KMS-11 (cell line): ENCODE measurements around the gene DRC7.
"Not testable (repeated sequence)": the region's sequence is repeated elsewhere in the genome, so short reads cannot be mapped to it uniquely, and the experiment has no call there.

Experiments
- H2AFZ ChIP-seq: fragments of 200-600 bp; sonication (generic); 2 replicates; pipeline ENCODE4 v1.6.1; 2016; ENCODE audit warnings: antibody characterized with exemption, mixed run types, low read depth
- H3K27ac ChIP-seq: fragments of 200-600 bp; sonication (generic); 2 replicates; pipeline ENCODE4 v1.6.1; 2016; ENCODE audit warnings: mild to moderate bottlenecking, mixed run types
- H3K27me3 ChIP-seq: fragments of 200-600 bp; sonication (generic); 2 replicates; pipeline ENCODE4 v1.6.1; 2017; ENCODE audit warnings: mild to moderate bottlenecking, low read depth, mixed run types, moderate library complexity; ENCODE audit not compliant: insufficient read depth
- H3K36me3 ChIP-seq: fragments of 200-600 bp; sonication (generic); 2 replicates; pipeline ENCODE4 v1.6.1; 2017; ENCODE audit warnings: mild to moderate bottlenecking, mixed run types; ENCODE audit not compliant: insufficient read depth
- H3K4me1 ChIP-seq: fragments of 200-600 bp; sonication (generic); 2 replicates; pipeline ENCODE4 v1.6.1; 2016; ENCODE audit warnings: mild to moderate bottlenecking, low read depth, mixed run types; ENCODE audit not compliant: poor library complexity, severe bottlenecking
- H3K4me2 ChIP-seq: fragments of 200-600 bp; sonication (generic); 2 replicates; pipeline ENCODE4 v1.7.0; 2016; ENCODE audit warnings: mild to moderate bottlenecking, mixed run types
- H3K4me3 ChIP-seq: fragments of 200-600 bp; sonication (generic); IDR thresholded peaks from 2 replicates; pipeline ENCODE4 v1.6.1; 2017; ENCODE audit warnings: low read depth, low read length, mixed read lengths; ENCODE audit not compliant: insufficient read depth
- H3K79me2 ChIP-seq: fragments of 200-600 bp; sonication (generic); 2 replicates; pipeline ENCODE4 v1.6.1; 2016; ENCODE audit warnings: low read depth, mixed run types; ENCODE audit not compliant: insufficient read depth
- H3K9ac ChIP-seq: fragments of 200-600 bp; sonication (generic); 2 replicates; pipeline ENCODE4 v1.6.1; 2016; ENCODE audit warnings: mild to moderate bottlenecking, mixed run types
- H4K20me1 ChIP-seq: fragments of 200-600 bp; sonication (generic); 2 replicates; pipeline ENCODE4 v1.6.1; 2016; ENCODE audit warnings: mild to moderate bottlenecking, mixed run types; ENCODE audit not compliant: insufficient read depth
- TF ChIP-seq, protein P1 (sequence below): fragments of 200-600 bp; sonication (generic); conservative IDR thresholded peaks from 2 replicates; pipeline ENCODE4 v1.6.1; 2017; ENCODE audit warnings: low read depth, mild to moderate bottlenecking, antibody characterized with exemption, low read length, moderate library complexity, mixed read lengths

DRC7 gene

DNA sequence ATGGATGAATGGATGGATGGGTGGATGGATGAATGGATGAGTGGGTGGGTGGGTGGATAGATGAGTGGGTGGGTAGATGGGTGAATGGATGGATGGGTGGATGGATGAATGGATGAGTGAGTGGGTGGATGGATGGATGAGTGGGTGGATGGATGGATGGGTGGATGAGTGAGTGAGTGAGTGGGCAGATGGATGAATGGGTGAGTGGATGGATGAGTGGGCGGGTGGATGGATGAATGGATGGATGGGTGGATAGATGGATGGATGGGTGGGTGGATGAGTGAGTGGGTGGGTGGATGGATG is 34.5 kb downstream of the DRC7 start:
- Histone ChIP-seq H3K27me3 (no peaks in the 10 kb centered on the region), H2AFZ (no peak overlapping the region), H3K79me2 (no peaks in the 10 kb centered on the region), H3K4me3 (no peak overlapping the region), H3K4me2 (no peak overlapping the region), H3K4me1 (no peaks in the 10 kb centered on the region), H4K20me1 (no peaks in the 10 kb centered on the region), H3K36me3 (no peaks in the 10 kb centered on the region), H3K27ac (no peak overlapping the region), H3K9ac (no peak overlapping the region)
- TF ChIP-seq, protein P1, sequence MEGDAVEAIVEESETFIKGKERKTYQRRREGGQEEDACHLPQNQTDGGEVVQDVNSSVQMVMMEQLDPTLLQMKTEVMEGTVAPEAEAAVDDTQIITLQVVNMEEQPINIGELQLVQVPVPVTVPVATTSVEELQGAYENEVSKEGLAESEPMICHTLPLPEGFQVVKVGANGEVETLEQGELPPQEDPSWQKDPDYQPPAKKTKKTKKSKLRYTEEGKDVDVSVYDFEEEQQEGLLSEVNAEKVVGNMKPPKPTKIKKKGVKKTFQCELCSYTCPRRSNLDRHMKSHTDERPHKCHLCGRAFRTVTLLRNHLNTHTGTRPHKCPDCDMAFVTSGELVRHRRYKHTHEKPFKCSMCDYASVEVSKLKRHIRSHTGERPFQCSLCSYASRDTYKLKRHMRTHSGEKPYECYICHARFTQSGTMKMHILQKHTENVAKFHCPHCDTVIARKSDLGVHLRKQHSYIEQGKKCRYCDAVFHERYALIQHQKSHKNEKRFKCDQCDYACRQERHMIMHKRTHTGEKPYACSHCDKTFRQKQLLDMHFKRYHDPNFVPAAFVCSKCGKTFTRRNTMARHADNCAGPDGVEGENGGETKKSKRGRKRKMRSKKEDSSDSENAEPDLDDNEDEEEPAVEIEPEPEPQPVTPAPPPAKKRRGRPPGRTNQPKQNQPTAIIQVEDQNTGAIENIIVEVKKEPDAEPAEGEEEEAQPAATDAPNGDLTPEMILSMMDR, result no peak

DNA sequence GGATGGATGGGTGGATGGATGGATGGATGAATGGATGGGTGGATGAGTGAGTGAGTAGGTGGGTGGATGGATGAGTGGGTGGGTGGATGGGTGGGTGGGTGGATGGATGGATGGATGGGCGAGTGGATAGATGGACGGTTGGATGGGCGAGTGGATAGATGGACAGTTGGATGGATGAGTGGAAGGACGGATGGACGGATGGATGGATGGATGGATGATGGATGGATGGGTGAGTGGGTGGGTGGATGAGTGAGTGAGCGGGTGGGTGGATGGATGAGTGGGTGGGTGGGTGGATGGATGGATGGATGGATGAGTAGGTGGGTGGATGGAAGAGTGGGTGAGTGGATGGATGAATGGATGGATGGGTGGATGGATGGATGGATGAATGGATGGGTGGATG is 35.2 kb downstream of the DRC7 start:
- not testable (repeated sequence) for H3K27me3 ChIP-seq, H3K4me3 ChIP-seq, H4K20me1 ChIP-seq, H3K4me1 ChIP-seq, H2AFZ ChIP-seq, H3K4me2 ChIP-seq, H3K9ac ChIP-seq, H3K27ac ChIP-seq, H3K36me3 ChIP-seq, H3K79me2 ChIP-seq

DNA sequence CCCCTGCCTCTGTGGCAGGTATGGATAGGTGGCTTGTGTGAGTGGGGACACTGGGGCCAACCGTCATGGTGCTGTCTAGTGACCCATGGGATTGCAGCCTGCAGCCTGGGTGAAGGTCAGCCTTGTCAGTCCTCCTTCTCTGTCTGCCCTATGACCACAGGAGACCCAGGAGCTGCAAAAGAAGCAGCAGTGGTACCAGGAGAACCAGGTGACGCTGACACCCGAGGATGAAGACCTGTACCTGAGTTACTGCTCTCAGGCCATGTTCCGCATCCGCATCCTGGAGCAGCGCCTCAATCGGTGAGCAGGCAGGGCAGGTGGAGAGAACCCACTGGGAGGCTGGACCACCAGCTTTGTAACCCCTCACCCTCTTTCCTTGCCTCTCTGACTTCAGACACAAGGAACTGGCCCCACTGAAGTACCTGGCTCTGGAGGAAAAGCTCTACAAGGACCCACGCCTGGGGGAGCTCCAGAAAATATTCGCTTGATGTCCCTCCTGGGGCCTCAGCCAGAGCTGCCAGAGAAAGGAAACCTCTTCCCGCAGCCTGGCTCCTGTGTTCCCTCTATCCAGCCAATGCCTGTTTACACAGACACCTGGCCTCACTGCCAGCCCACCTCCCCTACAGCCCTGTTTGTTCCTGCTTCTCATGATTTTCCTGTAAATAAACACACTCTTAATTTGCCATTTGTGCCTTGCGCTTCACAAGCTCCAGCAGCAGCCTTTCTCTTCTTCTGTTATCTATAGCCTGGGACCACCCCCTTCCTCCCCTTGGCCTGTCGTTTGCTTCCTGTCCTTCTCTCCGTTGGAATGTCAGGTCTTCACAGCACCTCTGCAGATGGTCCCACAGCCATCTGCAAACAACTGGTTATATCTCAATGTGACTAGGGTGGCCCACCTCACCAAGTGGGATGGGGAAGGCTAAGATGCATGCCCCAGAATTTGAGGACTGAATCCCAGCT is 36.4 kb downstream of the DRC7 start:
- Histone ChIP-seq H3K27ac (no peak overlapping the region), H3K4me3 (no peak overlapping the region), H3K36me3 (no peaks in the 10 kb centered on the region), H2AFZ (no peak overlapping the region), H3K9ac (no peak overlapping the region), H3K27me3 (no peaks in the 10 kb centered on the region), H3K79me2 (no peaks in the 10 kb centered on the region), H3K4me1 (no peaks in the 10 kb centered on the region), H4K20me1 (no peaks in the 10 kb centered on the region), H3K4me2 (no peak overlapping the region)
- TF ChIP-seq, protein P1, result no peak

DNA sequence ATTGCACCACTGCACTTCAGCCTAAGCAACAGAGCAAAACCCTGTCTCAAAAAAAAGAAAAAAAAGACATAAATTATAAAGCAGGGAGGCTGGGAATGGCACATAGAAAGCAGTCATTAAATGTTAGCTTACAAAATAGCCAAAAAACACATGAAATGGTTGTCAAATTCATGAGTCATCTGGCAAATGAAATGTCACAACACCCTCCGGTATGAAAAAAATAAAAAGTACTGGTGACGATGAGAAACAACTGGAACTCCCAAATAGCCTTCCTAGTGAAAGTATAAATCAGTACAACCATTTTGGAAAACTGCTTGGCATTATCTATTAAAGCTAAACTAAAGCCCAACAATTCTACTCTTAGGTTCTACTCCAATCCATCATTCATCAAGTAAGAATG is 37.4 kb downstream of the DRC7 start:
- H2AFZ ChIP-seq, result no peak overlapping the region
- H3K4me1 ChIP-seq, result peaks cover 5% of the 10 kb centered on the region
- H3K27ac ChIP-seq, result no peak overlapping the region
- no peaks in the 10 kb centered on the region for H3K79me2 ChIP-seq
- no peak overlapping the region for H3K9ac ChIP-seq
- H3K36me3 ChIP-seq, result no peaks in the 10 kb centered on the region
- no peaks in the 10 kb centered on the region for H3K27me3 ChIP-seq
- TF ChIP-seq, protein P1, result no peak
- no peaks in the 10 kb centered on the region for H4K20me1 ChIP-seq
- H3K4me2 ChIP-seq, result no peak overlapping the region
- H3K4me3 ChIP-seq, result no peak overlapping the region

DNA sequence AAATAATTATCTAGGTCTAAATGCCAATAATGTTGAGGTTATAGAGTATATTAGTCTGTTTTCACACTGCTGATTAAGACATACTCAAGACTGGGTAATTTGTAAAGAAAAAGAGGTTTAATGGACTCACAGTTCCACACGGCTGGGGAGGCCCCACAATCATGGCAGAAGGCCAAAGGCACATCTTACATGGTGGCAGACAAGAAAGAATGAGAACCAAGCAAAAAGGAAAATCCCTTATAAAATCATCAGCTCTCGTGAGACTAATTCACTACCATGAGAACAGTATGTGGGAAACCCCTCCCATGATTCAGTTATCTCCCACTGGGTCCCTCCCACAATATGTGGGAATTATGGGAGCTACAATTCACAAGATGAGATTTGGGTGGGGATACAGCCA is 38.1 kb downstream of the DRC7 start:
- H4K20me1 ChIP-seq, result no peaks in the 10 kb centered on the region
- no peaks in the 10 kb centered on the region for H3K36me3 ChIP-seq
- H3K9ac ChIP-seq, result no peak overlapping the region
- TF ChIP-seq, protein P1, result no peak
- no peak overlapping the region for H2AFZ ChIP-seq
- peaks cover 9% of the 10 kb centered on the region for H3K4me1 ChIP-seq
- H3K4me3 ChIP-seq, result no peak overlapping the region
- no peak overlapping the region for H3K4me2 ChIP-seq
- H3K27ac ChIP-seq, result no peak overlapping the region
- no peaks in the 10 kb centered on the region for H3K79me2 ChIP-seq
- H3K27me3 ChIP-seq, result no peaks in the 10 kb centered on the region
